Measurements from ENCODE around the gene VPS41.

- no peak for TF ChIP-seq ZNF274 (IDR thresholded peaks at IDR 0.05; ENCODE audit: low read length)
- TF ChIP-seq ZNF274 (tag by site-specific recombination; IDR thresholded peaks at IDR 0.05; ENCODE audit: borderline replicate concordance): no peak
- TF ChIP-seq ZNF830 (tag by site-specific recombination; IDR thresholded peaks at IDR 0.05; ENCODE audit: low read depth): no peak
- TF ChIP-seq SP2 (tag by site-specific recombination; IDR thresholded peaks at IDR 0.05): no peak
- no peak for TF ChIP-seq ZSCAN16 (tag by site-specific recombination; IDR thresholded peaks at IDR 0.05)
- no peak for TF ChIP-seq PBX3 (CRISPR knock-in tag; IDR thresholded peaks at IDR 0.05)
- no peak for TF ChIP-seq CTCF (tag by site-specific recombination; IDR thresholded peaks at IDR 0.05)
- TF ChIP-seq ZNF324 (tag by site-specific recombination; IDR thresholded peaks at IDR 0.05): no peak
- no peak for TF ChIP-seq KLF9 (tag by site-specific recombination; IDR thresholded peaks at IDR 0.05; ENCODE audit: low read depth)
- no peak for TF ChIP-seq ZFP37 (tag by site-specific recombination; IDR thresholded peaks at IDR 0.05)
- no peak for TF ChIP-seq ZSCAN18 (tag by site-specific recombination; IDR thresholded peaks at IDR 0.05)
- no peak for TF ChIP-seq YY1 (tag by site-specific recombination; IDR thresholded peaks at IDR 0.05)
- no peak for TF ChIP-seq PATZ1 (tag by site-specific recombination; IDR thresholded peaks at IDR 0.05)
- no peak for TF ChIP-seq ZNF155 (tag by site-specific recombination; IDR thresholded peaks at IDR 0.05)
- no peak for TF ChIP-seq ZNF221 (tag by site-specific recombination; IDR thresholded peaks at IDR 0.05; ENCODE audit: borderline replicate concordance)
Observed at GRCh38 chr7:38704751-38705150, 204.2 kb downstream of the VPS41 start.

Measured in HEK293 (cell line).